NB4 (cell line): ENCODE measurements around the gene DDX42.

Source experiments
- DNase-seq: peaks from one replicate; pipeline ENCODE4 v3.0.0; 2010; ENCODE audit warnings: low read depth
- H3K4me3 ChIP-seq: one replicate; pipeline ENCODE4 v1.5.1; 2011; ENCODE audit warnings: mild to moderate bottlenecking, low read depth, low read length, moderate library complexity
- CTCF ChIP-seq: IDR thresholded peaks from one replicate; pipeline ENCODE4 v1.5.1; 2012; ENCODE audit warnings: low read depth, low read length
- MYC ChIP-seq: IDR thresholded peaks from 2 replicates; pipeline ENCODE4 v1.6.1; 2011; ENCODE audit warnings: low read depth, low read length
- POLR2A ChIP-seq: IDR thresholded peaks from 2 replicates; pipeline ENCODE4 v1.6.1; 2011; ENCODE audit warnings: mild to moderate bottlenecking; ENCODE audit not compliant: insufficient read length; ENCODE audit errors: extremely low read depth
- TF ChIP-seq, protein P1 (sequence below): IDR thresholded peaks from 2 replicates; pipeline ENCODE4 v1.6.1; 2011; ENCODE audit warnings: low read depth, low read length

Gene DDX42

DNA sequence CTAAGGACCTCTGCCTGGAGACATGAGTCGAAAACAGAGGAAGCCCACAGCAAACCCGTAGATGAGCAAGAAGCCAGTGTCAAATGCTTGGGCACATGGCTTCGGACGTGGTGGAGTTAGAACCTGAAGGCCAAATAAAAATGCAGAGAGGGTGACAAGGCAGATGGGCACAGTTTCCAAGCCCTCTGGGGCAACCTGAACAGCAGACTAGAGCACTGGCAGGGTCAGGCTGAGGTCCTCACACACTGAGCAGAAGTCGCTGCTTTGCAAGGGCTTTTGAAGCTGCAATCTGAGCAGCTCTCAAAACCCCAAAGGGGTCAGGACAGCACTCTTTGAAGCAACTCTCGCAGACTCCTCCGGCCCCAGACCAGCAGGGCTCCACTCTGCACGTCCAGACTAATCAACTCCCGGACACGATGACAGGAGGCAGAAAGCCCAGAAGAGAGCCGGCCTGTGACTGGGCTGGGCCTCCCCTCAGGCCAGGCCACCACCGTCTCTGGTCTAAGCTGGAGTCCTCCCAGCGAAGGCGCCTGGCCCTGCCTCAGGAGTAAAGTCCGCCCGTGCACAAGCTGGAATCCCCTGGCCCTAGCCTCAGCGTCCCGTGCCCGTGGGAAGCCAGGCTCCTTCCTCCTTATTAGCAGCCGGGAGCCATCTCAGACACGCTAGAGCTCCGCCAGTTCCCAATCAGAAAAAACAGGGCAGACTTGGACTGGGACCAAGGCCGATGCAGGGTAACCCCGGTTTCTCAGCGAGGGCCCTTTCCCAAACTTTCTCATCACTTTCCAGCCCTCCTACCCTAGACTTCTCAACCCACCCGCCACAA lies 67.6 kb downstream of the DDX42 start:
- DNase-seq: peak; percentile 48

GRCh38 chr17:63842173-63842539 lies 68.2 kb downstream of the DDX42 start:
- peak; percentile 62 for DNase-seq

More for the DNA sequence above, 67.6 kb downstream of the DDX42 start:
- no peak for TF ChIP-seq POLR2A
- TF ChIP-seq CTCF: no peak
- 0 out of 2 replicates have a peak, but pooled peaks have one; percentile 15 for TF ChIP-seq MYC
- TF ChIP-seq, protein P1, sequence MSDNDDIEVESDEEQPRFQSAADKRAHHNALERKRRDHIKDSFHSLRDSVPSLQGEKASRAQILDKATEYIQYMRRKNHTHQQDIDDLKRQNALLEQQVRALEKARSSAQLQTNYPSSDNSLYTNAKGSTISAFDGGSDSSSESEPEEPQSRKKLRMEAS: 0 out of 2 replicates have a peak, but pooled peaks have one; percentile 20
- peak overlapping the region; percentile 90 for H3K4me3 ChIP-seq

GRCh38 chr17:63842540-63843386 lies 68.8 kb downstream of the DDX42 start, which contains the start of gene SMARCD2:
TSS of gene SMARCD2 (minus strand) at chr17:63842685. CDS start at chr17:63842674, 11 bp downstream.
- DNase-seq: peak; percentile 98
- TF ChIP-seq MYC: peak; percentile 41
- no peak for TF ChIP-seq CTCF
- peak; percentile 25 for TF ChIP-seq POLR2A
- peak within 1 kb of the TSS; percentile 90 for H3K4me3 ChIP-seq

More at GRCh38 chr17:63842173-63842539, 68.2 kb downstream of the DDX42 start:
- peak overlapping the region; percentile 90 for H3K4me3 ChIP-seq
- TF ChIP-seq, protein P1: no peak
- no peak for TF ChIP-seq MYC
- no peak for TF ChIP-seq CTCF
- TF ChIP-seq POLR2A: no peak

DNA sequence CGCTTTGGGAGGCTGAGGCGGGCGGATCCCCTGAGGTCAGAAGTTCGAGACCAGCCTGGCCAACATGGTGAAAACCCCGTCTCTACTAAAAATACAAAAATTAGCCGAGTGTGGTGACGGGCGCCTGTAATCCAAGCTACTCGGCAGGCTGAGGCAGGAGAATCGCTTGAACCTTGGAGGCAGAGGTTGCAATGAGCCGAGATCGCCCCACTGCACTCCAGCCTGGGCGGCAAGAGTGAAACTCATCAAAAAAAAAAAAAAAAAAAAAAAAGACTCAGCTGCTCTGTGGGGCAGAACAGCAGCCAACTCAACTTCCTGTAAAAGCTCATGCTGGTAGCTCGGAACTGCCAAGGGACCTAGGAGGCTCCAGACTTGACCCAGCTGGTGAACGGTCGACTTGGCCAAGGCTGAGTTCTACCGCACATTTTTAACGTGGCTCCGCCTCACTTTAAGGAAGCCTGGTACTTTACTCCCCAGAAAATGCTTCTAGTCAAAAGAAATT lies 69.5 kb downstream of the DDX42 start:
- peak; percentile 90 for DNase-seq
- peak overlapping the region; percentile 87 for H3K4me3 ChIP-seq

DNA sequence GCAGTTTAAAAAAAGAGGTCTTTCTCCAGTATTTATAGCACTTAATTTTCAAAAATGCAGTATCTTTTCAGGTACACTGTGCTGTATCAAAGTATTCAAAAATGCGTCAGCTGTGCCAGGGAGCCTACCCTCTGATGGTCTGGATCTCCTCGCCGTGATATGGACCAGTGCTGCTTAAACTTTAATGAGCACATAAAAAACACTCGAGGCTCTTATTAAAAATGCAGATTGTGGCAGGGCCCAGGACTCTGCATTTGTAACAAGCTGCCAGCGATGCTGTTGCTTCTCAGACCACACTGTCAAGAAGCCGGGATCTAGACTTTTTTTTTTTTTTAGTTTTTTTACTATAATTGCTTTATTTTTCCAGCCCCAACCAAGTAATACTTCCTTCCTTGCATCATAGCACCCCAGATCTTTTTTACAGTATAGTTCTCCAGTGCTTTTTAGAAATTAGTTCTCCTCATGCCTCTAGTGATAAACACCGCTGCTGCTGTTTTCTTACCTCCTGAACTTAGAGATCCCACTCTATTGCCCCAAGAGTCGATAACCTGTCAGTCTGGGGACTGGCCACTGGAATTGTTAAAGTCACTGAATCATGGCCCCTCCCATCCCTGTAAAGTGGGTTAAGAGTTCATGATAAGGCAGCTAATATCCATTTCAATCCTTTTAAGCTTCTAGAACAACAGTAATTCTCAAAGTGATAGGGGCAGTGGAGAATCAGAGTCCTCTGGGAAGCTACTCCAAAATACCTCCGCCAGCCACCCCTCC lies 70.1 kb downstream of the DDX42 start:
- TF ChIP-seq, protein P1: no peak
- TF ChIP-seq POLR2A (no peak), MYC (no peak), CTCF (no peak)
- no peak for DNase-seq
- H3K4me3 ChIP-seq: peak overlapping the region; percentile 87
